GM12878 (cell line): ENCODE data around the gene NGFR.

ENCODE experiments used
- BMI1 ChIP-seq: fragments of 450-650 bp; IDR thresholded peaks from 2 replicates; pipeline ENCODE4 v1.6.1; 2016; ENCODE audit warnings: mild to moderate bottlenecking, moderate library complexity, borderline replicate concordance
- CHD2 ChIP-seq: IDR thresholded peaks from 2 replicates; pipeline ENCODE4 v1.6.1; 2011; ENCODE audit warnings: low read depth, low read length, improper control_type of control experiment, borderline replicate concordance
- GATAD2B ChIP-seq: fragments of 450-650 bp; conservative IDR thresholded peaks from 2 replicates; pipeline ENCODE4 v1.6.1; 2017; ENCODE audit warnings: low read depth, mild to moderate bottlenecking, moderate library complexity
- NRF1 ChIP-seq: conservative IDR thresholded peaks from 2 replicates; pipeline ENCODE4 v1.6.1; 2011; ENCODE audit warnings: mild to moderate bottlenecking, low read depth, low read length, improper control_type of control experiment
- POLR2A ChIP-seq: IDR thresholded peaks from 2 replicates; pipeline ENCODE4 v1.6.1; 2011; ENCODE audit warnings: low read depth, mild to moderate bottlenecking, low read length
- POLR2AphosphoS5 ChIP-seq: IDR thresholded peaks from 2 replicates; pipeline ENCODE4 v1.6.1; 2011; ENCODE audit warnings: mild to moderate bottlenecking, low read length, inconsistent platforms
- SMC3 ChIP-seq: IDR thresholded peaks from 2 replicates; pipeline ENCODE4 v1.6.1; 2011; ENCODE audit warnings: low read length, improper control_type of control experiment, borderline replicate concordance
- SP1 ChIP-seq: IDR thresholded peaks from one replicate; pipeline ENCODE4 v1.6.1; 2011; ENCODE audit warnings: low read depth, low read length
- SREBF2 ChIP-seq: IDR thresholded peaks from 2 replicates; pipeline ENCODE4 v1.6.1; 2012; ENCODE audit warnings: mild to moderate bottlenecking, low read length
- ZBED1 ChIP-seq: IDR thresholded peaks from 2 replicates; pipeline ENCODE4 v1.6.1; 2016; ENCODE audit warnings: borderline replicate concordance
- TF ChIP-seq, protein P1 (sequence below), 3 experiments: IDR thresholded peaks in 2 of 3; conservative IDR thresholded peaks in 1 of 3; 2 replicates each; pipeline ENCODE4 v1.5.1; 2011; ENCODE audit warnings: low read depth in 3 of 3, low read length in 3 of 3, mild to moderate bottlenecking in 3 of 3, control low read depth in 2 of 3, moderate library complexity in 2 of 3, inconsistent platforms in 1 of 3, mixed read lengths in 1 of 3; ENCODE audit not compliant: control insufficient read depth in 2 of 3, insufficient read depth in 1 of 3; ENCODE audit errors: extremely low read depth in 1 of 3
- TF ChIP-seq, protein P2 (sequence below): fragments of 450-650 bp; IDR thresholded peaks from 2 replicates; pipeline ENCODE4 v1.6.1; 2018; ENCODE audit warnings: borderline replicate concordance, mild to moderate bottlenecking; ENCODE audit not compliant: partially characterized antibody
- TF ChIP-seq, protein P3 (sequence below): IDR thresholded peaks from 2 replicates; pipeline ENCODE4 v1.6.1; 2011; ENCODE audit warnings: low read depth, low read length, improper control_type of control experiment, borderline replicate concordance

DNA sequence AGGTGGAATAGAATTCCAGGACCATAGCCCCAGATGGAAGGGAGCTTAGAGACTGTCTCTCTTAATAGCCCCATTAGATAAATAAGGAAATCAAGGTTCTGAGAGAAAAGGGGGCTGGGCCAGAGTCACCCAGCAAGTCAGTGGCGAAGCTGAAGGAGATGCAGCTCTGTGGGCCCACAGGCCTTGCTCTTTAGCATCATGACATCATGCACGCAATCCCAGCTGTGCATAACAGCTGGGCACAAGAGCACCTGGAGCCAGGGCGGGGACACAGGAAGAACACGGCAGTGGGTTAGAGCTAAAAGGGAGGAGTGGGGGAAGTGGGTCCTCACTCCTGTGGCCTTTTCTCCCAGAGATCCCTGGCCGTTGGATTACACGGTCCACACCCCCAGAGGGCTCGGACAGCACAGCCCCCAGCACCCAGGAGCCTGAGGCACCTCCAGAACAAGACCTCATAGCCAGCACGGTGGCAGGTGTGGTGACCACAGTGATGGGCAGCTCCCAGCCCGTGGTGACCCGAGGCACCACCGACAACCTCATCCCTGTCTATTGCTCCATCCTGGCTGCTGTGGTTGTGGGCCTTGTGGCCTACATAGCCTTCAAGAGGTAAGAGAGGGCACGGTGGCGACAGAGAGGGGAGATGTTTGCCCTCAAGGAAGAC, 15.1 kb downstream of the NGFR start:
- TF ChIP-seq, protein P1, sequence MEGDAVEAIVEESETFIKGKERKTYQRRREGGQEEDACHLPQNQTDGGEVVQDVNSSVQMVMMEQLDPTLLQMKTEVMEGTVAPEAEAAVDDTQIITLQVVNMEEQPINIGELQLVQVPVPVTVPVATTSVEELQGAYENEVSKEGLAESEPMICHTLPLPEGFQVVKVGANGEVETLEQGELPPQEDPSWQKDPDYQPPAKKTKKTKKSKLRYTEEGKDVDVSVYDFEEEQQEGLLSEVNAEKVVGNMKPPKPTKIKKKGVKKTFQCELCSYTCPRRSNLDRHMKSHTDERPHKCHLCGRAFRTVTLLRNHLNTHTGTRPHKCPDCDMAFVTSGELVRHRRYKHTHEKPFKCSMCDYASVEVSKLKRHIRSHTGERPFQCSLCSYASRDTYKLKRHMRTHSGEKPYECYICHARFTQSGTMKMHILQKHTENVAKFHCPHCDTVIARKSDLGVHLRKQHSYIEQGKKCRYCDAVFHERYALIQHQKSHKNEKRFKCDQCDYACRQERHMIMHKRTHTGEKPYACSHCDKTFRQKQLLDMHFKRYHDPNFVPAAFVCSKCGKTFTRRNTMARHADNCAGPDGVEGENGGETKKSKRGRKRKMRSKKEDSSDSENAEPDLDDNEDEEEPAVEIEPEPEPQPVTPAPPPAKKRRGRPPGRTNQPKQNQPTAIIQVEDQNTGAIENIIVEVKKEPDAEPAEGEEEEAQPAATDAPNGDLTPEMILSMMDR (IDR thresholded peaks at IDR 0.05 in 2 of 3, conservative IDR thresholded peaks at IDR 0.05 in 1 of 3; ENCODE audit: control insufficient read depth in 2 of 3, extremely low read depth in 1 of 3, insufficient read depth in 1 of 3, low read depth in 3 of 3, low read length in 3 of 3): no peak
- TF ChIP-seq SP1 (no peak), SMC3 (no peak), POLR2AphosphoS5 (no peak), GATAD2B (no peak), BMI1 (no peak), NRF1 (no peak), SREBF2 (no peak), CHD2 (no peak), POLR2A (no peak), ZBED1 (no peak)
- TF ChIP-seq, protein P2, sequence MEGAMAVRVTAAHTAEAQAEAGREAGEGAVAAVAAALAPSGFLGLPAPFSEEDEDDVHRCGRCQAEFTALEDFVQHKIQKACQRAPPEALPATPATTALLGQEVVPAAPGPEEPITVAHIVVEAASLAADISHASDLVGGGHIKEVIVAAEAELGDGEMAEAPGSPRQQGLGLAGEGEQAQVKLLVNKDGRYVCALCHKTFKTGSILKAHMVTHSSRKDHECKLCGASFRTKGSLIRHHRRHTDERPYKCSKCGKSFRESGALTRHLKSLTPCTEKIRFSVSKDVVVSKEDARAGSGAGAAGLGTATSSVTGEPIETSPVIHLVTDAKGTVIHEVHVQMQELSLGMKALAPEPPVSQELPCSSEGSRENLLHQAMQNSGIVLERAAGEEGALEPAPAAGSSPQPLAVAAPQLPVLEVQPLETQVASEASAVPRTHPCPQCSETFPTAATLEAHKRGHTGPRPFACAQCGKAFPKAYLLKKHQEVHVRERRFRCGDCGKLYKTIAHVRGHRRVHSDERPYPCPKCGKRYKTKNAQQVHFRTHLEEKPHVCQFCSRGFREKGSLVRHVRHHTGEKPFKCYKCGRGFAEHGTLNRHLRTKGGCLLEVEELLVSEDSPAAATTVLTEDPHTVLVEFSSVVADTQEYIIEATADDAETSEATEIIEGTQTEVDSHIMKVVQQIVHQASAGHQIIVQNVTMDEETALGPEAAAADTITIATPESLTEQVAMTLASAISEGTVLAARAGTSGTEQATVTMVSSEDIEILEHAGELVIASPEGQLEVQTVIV: no peak
- TF ChIP-seq, protein P3, sequence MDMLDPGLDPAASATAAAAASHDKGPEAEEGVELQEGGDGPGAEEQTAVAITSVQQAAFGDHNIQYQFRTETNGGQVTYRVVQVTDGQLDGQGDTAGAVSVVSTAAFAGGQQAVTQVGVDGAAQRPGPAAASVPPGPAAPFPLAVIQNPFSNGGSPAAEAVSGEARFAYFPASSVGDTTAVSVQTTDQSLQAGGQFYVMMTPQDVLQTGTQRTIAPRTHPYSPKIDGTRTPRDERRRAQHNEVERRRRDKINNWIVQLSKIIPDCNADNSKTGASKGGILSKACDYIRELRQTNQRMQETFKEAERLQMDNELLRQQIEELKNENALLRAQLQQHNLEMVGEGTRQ: no peak
